NB4 (cell line): Measurements from ENCODE around the gene HUS1.

Experiments used
- DNase-seq: peaks from one replicate; pipeline ENCODE4 v3.0.0; 2010; ENCODE audit warnings: low read depth
- H3K4me3 ChIP-seq: one replicate; pipeline ENCODE4 v1.5.1; 2011; ENCODE audit warnings: mild to moderate bottlenecking, low read depth, low read length, moderate library complexity
- CTCF ChIP-seq: IDR thresholded peaks from one replicate; pipeline ENCODE4 v1.5.1; 2012; ENCODE audit warnings: low read depth, low read length
- MAX ChIP-seq: IDR thresholded peaks from 2 replicates; pipeline ENCODE4 v1.6.1; 2011; ENCODE audit warnings: low read depth, low read length
- MYC ChIP-seq: IDR thresholded peaks from 2 replicates; pipeline ENCODE4 v1.6.1; 2011; ENCODE audit warnings: low read depth, low read length
- POLR2A ChIP-seq: IDR thresholded peaks from 2 replicates; pipeline ENCODE4 v1.6.1; 2011; ENCODE audit warnings: mild to moderate bottlenecking; ENCODE audit not compliant: insufficient read length; ENCODE audit errors: extremely low read depth

The HUS1 gene

GRCh38 chr7:47937711-47938573 is 41.5 kb downstream of the HUS1 start:
- H3K4me3 ChIP-seq: no peak overlapping the region
- no peak for TF ChIP-seq MYC
- TF ChIP-seq POLR2A: no peak
- TF ChIP-seq CTCF: no peak
- TF ChIP-seq MAX: no peak
- no peak for DNase-seq

GRCh38 chr7:47937065-47937687 is 42.2 kb downstream of the HUS1 start:
- H3K4me3 ChIP-seq: no peak overlapping the region
- TF ChIP-seq CTCF (no peak), MYC (no peak), MAX (no peak), POLR2A (no peak)
- no peak for DNase-seq

GRCh38 chr7:47936323-47936722 is 43.1 kb downstream of the HUS1 start:
- TF ChIP-seq MYC: no peak
- TF ChIP-seq MAX: no peak
- no peak for TF ChIP-seq POLR2A
- TF ChIP-seq CTCF: no peak
- H3K4me3 ChIP-seq: no peak overlapping the region
- no peak for DNase-seq

- DNase-seq: no peak
- TF ChIP-seq MYC (no peak), POLR2A (no peak), MAX (no peak), CTCF (no peak)
- H3K4me3 ChIP-seq: no peak overlapping the region
Measured at GRCh38 chr7:47935336-47935735, 44.1 kb downstream of the HUS1 start.

GRCh38 chr7:47934831-47935230 is 44.6 kb downstream of the HUS1 start:
- no peak for DNase-seq
- H3K4me3 ChIP-seq: no peak overlapping the region
- no peak for TF ChIP-seq MYC

GRCh38 chr7:47933215-47933614 is 46.2 kb downstream of the HUS1 start:
- DNase-seq: no peak
- TF ChIP-seq POLR2A: no peak
- TF ChIP-seq MYC: no peak
- TF ChIP-seq CTCF: no peak
- TF ChIP-seq MAX: no peak
- no peak overlapping the region for H3K4me3 ChIP-seq
